Measurements from ENCODE around the gene CATSPER1.

CATSPER1 gene

GRCh38 chr11:66062408-66062807, 36.1 kb upstream of the CATSPER1 start:
- no peaks in the 10 kb centered on the region for H3K4me1 ChIP-seq
- no peaks in the 10 kb centered on the region for H3K27me3 ChIP-seq (ENCODE audit: control insufficient read depth, insufficient read depth, low read length)
- H3K4me3 ChIP-seq (ENCODE audit: low read depth, low read length): no peak overlapping the region
- H3K79me2 ChIP-seq: no peaks in the 10 kb centered on the region
- no peak overlapping the region for H3K9ac ChIP-seq
- no peak overlapping the region for H3K27ac ChIP-seq
- H3K4me2 ChIP-seq (ENCODE audit: low read length): no peak overlapping the region
- H3K36me3 ChIP-seq (ENCODE audit: control insufficient read depth, insufficient read depth, low read length): no peaks in the 10 kb centered on the region
- H3K9me3 ChIP-seq (ENCODE audit: control insufficient read depth, low read length): no peaks in the 10 kb centered on the region
- H2AFZ ChIP-seq: no peak overlapping the region
- TF ChIP-seq CTCF (IDR thresholded peaks at IDR 0.05): no peak

- H3K4me2 ChIP-seq (ENCODE audit: low read length): no peak overlapping the region
- no peaks in the 10 kb centered on the region for H3K36me3 ChIP-seq (ENCODE audit: control insufficient read depth, insufficient read depth, low read length)
- H3K4me1 ChIP-seq: no peaks in the 10 kb centered on the region
- no peak overlapping the region for H3K27ac ChIP-seq
- H2AFZ ChIP-seq: no peak overlapping the region
- no peak overlapping the region for H3K4me3 ChIP-seq (ENCODE audit: low read depth, low read length)
- H3K79me2 ChIP-seq: no peaks in the 10 kb centered on the region
- TF ChIP-seq CTCF (IDR thresholded peaks at IDR 0.05): no peak
- no peaks in the 10 kb centered on the region for H3K9me3 ChIP-seq (ENCODE audit: control insufficient read depth, low read length)
- H3K9ac ChIP-seq: no peak overlapping the region
- H3K27me3 ChIP-seq (ENCODE audit: control insufficient read depth, insufficient read depth, low read length): no peaks in the 10 kb centered on the region
Measured at GRCh38 chr11:66061268-66061667, 35.0 kb upstream of the CATSPER1 start.

- no peak overlapping the region for H3K4me3 ChIP-seq (ENCODE audit: low read depth, low read length)
- H3K79me2 ChIP-seq: no peaks in the 10 kb centered on the region
- H3K27ac ChIP-seq: no peak overlapping the region
- H3K36me3 ChIP-seq (ENCODE audit: control insufficient read depth, insufficient read depth, low read length): no peaks in the 10 kb centered on the region
- no peak overlapping the region for H3K9ac ChIP-seq
- H3K9me3 ChIP-seq (ENCODE audit: control insufficient read depth, low read length): no peaks in the 10 kb centered on the region
- no peak overlapping the region for H3K4me2 ChIP-seq (ENCODE audit: low read length)
- no peak for TF ChIP-seq CTCF (IDR thresholded peaks at IDR 0.05)
- H3K27me3 ChIP-seq (ENCODE audit: control insufficient read depth, insufficient read depth, low read length): no peaks in the 10 kb centered on the region
- no peak overlapping the region for H2AFZ ChIP-seq
- H3K4me1 ChIP-seq: no peaks in the 10 kb centered on the region
Measured at GRCh38 chr11:66059966-66060680, 33.8 kb upstream of the CATSPER1 start.

GRCh38 chr11:66056501-66056900, 30.2 kb upstream of the CATSPER1 start:
- Histone ChIP-seq H3K27ac (no peak overlapping the region), H3K27me3 (ENCODE audit: control insufficient read depth, insufficient read depth, low read length) (no peaks in the 10 kb centered on the region)

More at GRCh38 chr11:66056501-66056900, 30.2 kb upstream of the CATSPER1 start:
- H3K9ac ChIP-seq: no peak overlapping the region
- H3K4me1 ChIP-seq: peaks cover 3% of the 10 kb centered on the region
- H3K4me2 ChIP-seq (ENCODE audit: low read length): no peak overlapping the region
- H3K9me3 ChIP-seq (ENCODE audit: control insufficient read depth, low read length): no peaks in the 10 kb centered on the region
- peaks cover 10% of the 10 kb centered on the region for H3K79me2 ChIP-seq
- H2AFZ ChIP-seq: no peak overlapping the region
- no peaks in the 10 kb centered on the region for H3K36me3 ChIP-seq (ENCODE audit: control insufficient read depth, insufficient read depth, low read length)
- TF ChIP-seq CTCF (IDR thresholded peaks at IDR 0.05): no peak
- no peak overlapping the region for H3K4me3 ChIP-seq (ENCODE audit: low read depth, low read length)
